ENCODE data around the gene RAF1.

DNA sequence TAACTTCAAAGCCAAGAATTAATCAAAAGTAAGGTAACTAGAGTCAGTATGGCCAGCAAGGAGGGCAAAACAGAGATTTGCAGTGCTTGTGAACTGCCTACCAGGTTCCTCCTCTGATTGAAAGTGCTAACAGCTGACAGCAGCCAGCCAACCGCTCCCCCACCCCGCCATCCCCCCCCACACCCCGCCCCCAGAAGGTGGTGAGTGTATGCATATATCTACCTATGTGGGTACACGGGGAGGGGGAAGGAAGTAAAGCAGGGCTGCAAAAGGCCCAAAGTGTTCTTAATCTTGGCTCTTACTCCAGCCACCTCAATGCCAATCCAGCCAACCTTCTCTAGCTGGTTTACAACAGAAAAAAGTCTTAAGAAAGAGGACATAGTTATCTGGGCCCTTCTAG, 50.7 kb downstream of the RAF1 start:
- TF ChIP-seq TCF7L2 (IDR thresholded peaks at IDR 0.05; ENCODE audit: low read depth, low read length) (no peak), POLR2AphosphoS5 (IDR thresholded peaks at IDR 0.05; ENCODE audit: low read depth, low read length) (no peak)
- TF ChIP-seq, protein P1, sequence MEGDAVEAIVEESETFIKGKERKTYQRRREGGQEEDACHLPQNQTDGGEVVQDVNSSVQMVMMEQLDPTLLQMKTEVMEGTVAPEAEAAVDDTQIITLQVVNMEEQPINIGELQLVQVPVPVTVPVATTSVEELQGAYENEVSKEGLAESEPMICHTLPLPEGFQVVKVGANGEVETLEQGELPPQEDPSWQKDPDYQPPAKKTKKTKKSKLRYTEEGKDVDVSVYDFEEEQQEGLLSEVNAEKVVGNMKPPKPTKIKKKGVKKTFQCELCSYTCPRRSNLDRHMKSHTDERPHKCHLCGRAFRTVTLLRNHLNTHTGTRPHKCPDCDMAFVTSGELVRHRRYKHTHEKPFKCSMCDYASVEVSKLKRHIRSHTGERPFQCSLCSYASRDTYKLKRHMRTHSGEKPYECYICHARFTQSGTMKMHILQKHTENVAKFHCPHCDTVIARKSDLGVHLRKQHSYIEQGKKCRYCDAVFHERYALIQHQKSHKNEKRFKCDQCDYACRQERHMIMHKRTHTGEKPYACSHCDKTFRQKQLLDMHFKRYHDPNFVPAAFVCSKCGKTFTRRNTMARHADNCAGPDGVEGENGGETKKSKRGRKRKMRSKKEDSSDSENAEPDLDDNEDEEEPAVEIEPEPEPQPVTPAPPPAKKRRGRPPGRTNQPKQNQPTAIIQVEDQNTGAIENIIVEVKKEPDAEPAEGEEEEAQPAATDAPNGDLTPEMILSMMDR (IDR thresholded peaks at IDR 0.05) = no peak
